H9 (cell line): ENCODE measurements around the gene SYNE4. TPM values are rescaled to one million over a fixed set of nuclear protein-coding genes. Genes with fewer than 3 reads are reported as not detected.

ENCODE experiments used
- DNase-seq: peaks from one replicate; pipeline ENCODE4 v3.0.0-alpha.2; 2017
- H2AFZ ChIP-seq: one replicate; pipeline ENCODE4 v1.6.1; 2013; ENCODE audit warnings: mild to moderate bottlenecking, low read length, control low read depth, moderate library complexity
- H2AK5ac ChIP-seq: 2 replicates; pipeline ENCODE4 v1.6.1; 2013; ENCODE audit warnings: low read length, control low read depth, mixed read lengths; ENCODE audit not compliant: insufficient read length
- H2BK120ac ChIP-seq: one replicate; pipeline ENCODE4 v1.6.1; 2013; ENCODE audit warnings: low read depth, mild to moderate bottlenecking, low read length, control low read depth, inconsistent platforms; ENCODE audit not compliant: poor library complexity, severe bottlenecking
- H2BK12ac ChIP-seq: 2 replicates; pipeline ENCODE4 v1.6.1; 2013; ENCODE audit warnings: low read length, control low read depth, mixed read lengths, low read depth; ENCODE audit not compliant: insufficient read length
- H2BK15ac ChIP-seq: 2 replicates; pipeline ENCODE4 v1.6.1; 2013; ENCODE audit warnings: low read depth, low read length, control low read depth
- H2BK20ac ChIP-seq: one replicate; pipeline ENCODE4 v1.6.1; 2013; ENCODE audit warnings: low read depth, mild to moderate bottlenecking, low read length, control low read depth, inconsistent platforms; ENCODE audit not compliant: poor library complexity, severe bottlenecking
- H2BK5ac ChIP-seq: 2 replicates; pipeline ENCODE4 v1.6.1; 2013; ENCODE audit warnings: low read length, control low read depth, mixed read lengths; ENCODE audit not compliant: insufficient read length
- H3K14ac ChIP-seq: 2 replicates; pipeline ENCODE4 v1.6.1; 2013; ENCODE audit warnings: low read length, control low read depth; ENCODE audit not compliant: insufficient read depth
- H3K18ac ChIP-seq: 2 replicates; pipeline ENCODE4 v1.6.1; 2013; ENCODE audit warnings: low read depth, mild to moderate bottlenecking, mixed read lengths, low read length, control low read depth; ENCODE audit not compliant: insufficient read length
- H3K23ac ChIP-seq: 2 replicates; pipeline ENCODE4 v1.6.1; 2013; ENCODE audit warnings: low read length, control low read depth, mixed read lengths, low read depth; ENCODE audit not compliant: insufficient read length
- H3K23me2 ChIP-seq: 2 replicates; pipeline ENCODE4 v1.6.1; 2013; ENCODE audit warnings: low read depth, mild to moderate bottlenecking, mixed read lengths, low read length, control low read depth; ENCODE audit not compliant: insufficient read length, poor library complexity, severe bottlenecking
- H3K27ac ChIP-seq: 2 replicates; pipeline ENCODE4 v1.5.1; 2013; ENCODE audit warnings: low read length, control low read depth, mixed read lengths, low read depth; ENCODE audit not compliant: insufficient read length
- H3K27me3 ChIP-seq: 2 replicates; pipeline ENCODE4 v1.6.1; 2013; ENCODE audit warnings: low read length, control low read depth, inconsistent platforms; ENCODE audit not compliant: insufficient read depth
- H3K4ac ChIP-seq: 2 replicates; pipeline ENCODE4 v1.6.1; 2013; ENCODE audit warnings: low read depth, mild to moderate bottlenecking, control low read depth, inconsistent platforms, low read length, moderate library complexity
- H3K4me1 ChIP-seq: 2 replicates; pipeline ENCODE4 v1.6.1; 2013; ENCODE audit warnings: low read length, control low read depth, inconsistent platforms; ENCODE audit not compliant: insufficient read depth
- H3K4me2 ChIP-seq: 2 replicates; pipeline ENCODE4 v1.6.1; 2013; ENCODE audit warnings: low read length, control low read depth, mixed read lengths; ENCODE audit not compliant: insufficient read length, insufficient read depth
- H3K56ac ChIP-seq: 2 replicates; pipeline ENCODE4 v1.6.1; 2013; ENCODE audit warnings: low read depth, mild to moderate bottlenecking, mixed read lengths, low read length, control low read depth; ENCODE audit not compliant: insufficient read length
- H3K79me1 ChIP-seq: 2 replicates; pipeline ENCODE4 v1.6.1; 2013; ENCODE audit warnings: low read depth, mild to moderate bottlenecking, moderate library complexity, low read length, control low read depth, inconsistent platforms; ENCODE audit not compliant: insufficient read depth, poor library complexity, severe bottlenecking
- H3K79me2 ChIP-seq: 2 replicates; pipeline ENCODE4 v1.6.1; 2013; ENCODE audit warnings: low read length, control low read depth, inconsistent platforms; ENCODE audit not compliant: insufficient read depth
- H3K9ac ChIP-seq: 2 replicates; pipeline ENCODE4 v1.6.1; 2013; ENCODE audit warnings: low read length, control low read depth, mixed read lengths; ENCODE audit not compliant: insufficient read length; ENCODE audit errors: extremely low read depth
- H3K9me3 ChIP-seq: one replicate; pipeline ENCODE4 v1.6.1; 2013; ENCODE audit warnings: low read depth, low read length, inconsistent platforms; ENCODE audit not compliant: control insufficient read depth
- H3T11ph ChIP-seq: one replicate; pipeline ENCODE4 v1.6.1; 2013; ENCODE audit warnings: mild to moderate bottlenecking, low read length, control low read depth, inconsistent platforms
- H4K20me1 ChIP-seq: one replicate; pipeline ENCODE4 v1.6.1; 2013; ENCODE audit not compliant: control insufficient read depth, insufficient read length, insufficient read depth
- H4K5ac ChIP-seq: 2 replicates; pipeline ENCODE4 v1.6.1; 2013; ENCODE audit warnings: low read depth, mild to moderate bottlenecking, mixed read lengths, low read length, control low read depth; ENCODE audit not compliant: insufficient read length
- H4K8ac ChIP-seq: replicated peaks from 2 replicates; pipeline ENCODE4 v1.6.1; 2013; ENCODE audit warnings: low read length, control low read depth, mixed read lengths, low read depth; ENCODE audit not compliant: insufficient read length
- H4K91ac ChIP-seq: 2 replicates; pipeline ENCODE4 v1.6.1; 2013; ENCODE audit warnings: low read depth, mild to moderate bottlenecking, moderate library complexity, mixed read lengths, low read length, control low read depth; ENCODE audit not compliant: insufficient read length
- H3K27ac Mint-ChIP-seq, 3 experiments: 2 replicates in 2 of 3; 3 replicates in 1 of 3; pipeline ENCODE4 v1.8.0; 2020 to 2021; ENCODE audit warnings: mixed read lengths in 3 of 3, mild to moderate bottlenecking in 1 of 3, moderate library complexity in 1 of 3
- H3K27me3 Mint-ChIP-seq: 2 replicates; pipeline ENCODE4 v1.8.0; 2021; ENCODE audit warnings: low read depth, mild to moderate bottlenecking, moderate library complexity, mixed read lengths
- H3K36me3 Mint-ChIP-seq, 3 experiments: 2 replicates in 2 of 3; 3 replicates in 1 of 3; pipeline ENCODE4 v1.8.0; 2020 to 2021; ENCODE audit warnings: low read depth in 3 of 3, mixed read lengths in 3 of 3; ENCODE audit not compliant: insufficient read depth in 1 of 3
- H3K4me1 Mint-ChIP-seq, 2 experiments: 2 replicates each; pipeline ENCODE4 v1.8.0; 2020; ENCODE audit warnings: mixed read lengths in 2 of 2
- H3K4me3 Mint-ChIP-seq, 2 experiments: 2 replicates in 1 of 2; 3 replicates in 1 of 2; pipeline ENCODE4 v1.8.0; 2020 to 2021; ENCODE audit warnings: mild to moderate bottlenecking in 2 of 2, mixed read lengths in 2 of 2, moderate library complexity in 1 of 2
- H3K9me3 Mint-ChIP-seq, 2 experiments: 2 replicates in 1 of 2; 3 replicates in 1 of 2; pipeline ENCODE4 v1.8.0; 2020; ENCODE audit warnings: mild to moderate bottlenecking in 2 of 2, mixed read lengths in 2 of 2, moderate library complexity in 1 of 2
- CTCF ChIP-seq: fragments of 200-600 bp; sonication (generic); conservative IDR thresholded peaks from 3 replicates; pipeline ENCODE4 v1.8.0; 2021; ENCODE audit warnings: antibody characterized with exemption, mild to moderate bottlenecking
- WGBS: extraction: QIAGEN DNeasy Blood & Tissue Kit; methylation state at CpG from one replicate; pipeline ENCODE4 v1.1.7; 2013; ENCODE audit warnings: missing lambda C conversion rate, low lambda C conversion rate, mixed read lengths; ENCODE audit not compliant: insufficient read length; ENCODE audit errors: extremely low coverage; 5-methylcytosine and 5-hydroxymethylcytosine counted together
- total RNA-seq: library from RNA; stranded (reverse); gene quantifications from 2 replicates; pipeline ENCODE4 v1.2.1, GENCODE V29; 2021

The SYNE4 gene
- total RNA-seq, 1 experiment from 2014 or later: 19.2 TPM

- H4K5ac ChIP-seq: no peak within 1 kb of the TSS
- no peak within 1 kb of the TSS for H2AFZ ChIP-seq
- TF ChIP-seq CTCF: no peak
- H3K18ac ChIP-seq: peak within 1 kb of the TSS; percentile 63
- no peak within 1 kb of the TSS for H3K23ac ChIP-seq
- no peak within 1 kb of the TSS for H2BK5ac ChIP-seq
- H3K4me2 ChIP-seq: peak within 1 kb of the TSS; percentile 98
- Mint-ChIP-seq H3K27me3 (no peaks in the 10 kb centered on the region; the same call in 1 of the 2 replicates), H3K4me1 (peaks cover 23 to 31% of the 10 kb centered on the region in 2 experiments), H3K27ac (peak within 1 kb of the TSS; percentile 82 to 98 (median 96)), H3K4me3 (peak within 1 kb of the TSS; percentile 91 to 95), H3K9me3 (no peaks in the 10 kb centered on the region; a peak in 1 of 5 replicates), H3K36me3 (peaks cover 8 to 28% (median 9%) of the 10 kb centered on the region in 3 experiments)
- H2BK12ac ChIP-seq: no peak within 1 kb of the TSS
- no peak within 1 kb of the TSS for H3K4ac ChIP-seq
- H2BK15ac ChIP-seq: no peak within 1 kb of the TSS
- H3K4me1 ChIP-seq: peaks cover 4% of the 10 kb centered on the region; the same call in 1 of the 2 replicates
- H2BK120ac ChIP-seq: no peak within 1 kb of the TSS
- peaks cover 4% of the 10 kb centered on the region for H3K79me1 ChIP-seq
- peaks cover 2% of the 10 kb centered on the region; the same call in 1 of the 2 replicates for H3K79me2 ChIP-seq
- H3K9me3 ChIP-seq: no peaks in the 10 kb centered on the region
- no peaks in the 10 kb centered on the region for H4K20me1 ChIP-seq
- no peaks in the 10 kb centered on the region for H3K27me3 ChIP-seq
- DNase-seq: peak; percentile 92
- no peak within 1 kb of the TSS for H3K56ac ChIP-seq
- H3K9ac ChIP-seq: peak within 1 kb of the TSS; percentile 64
- H3K27ac ChIP-seq: no peak within 1 kb of the TSS
- no peak within 1 kb of the TSS for H2AK5ac ChIP-seq
- H4K91ac ChIP-seq: no peak within 1 kb of the TSS
- H3T11ph ChIP-seq: no peak within 1 kb of the TSS
- no peak within 1 kb of the TSS for H4K8ac ChIP-seq
- peak within 1 kb of the TSS; percentile 69 for H3K14ac ChIP-seq
- WGBS: no CpG with 5 or more reads among the region's 76 CpGs
- peaks cover 10% of the 10 kb centered on the region for H3K23me2 ChIP-seq
- H2BK20ac ChIP-seq: no peak within 1 kb of the TSS
Measured at GRCh38 chr19:36054733-36055686, 46.4 kb upstream of the SYNE4 start, which contains the start of gene WDR62. Gene WDR62 (plus strand): TSS chr19:36054897. CDS start chr19:36054972, 75 bp downstream.
